Measurements from ENCODE around the gene MAN2C1. TPM values are rescaled to one million over a fixed set of nuclear protein-coding genes. Genes with fewer than 3 reads are reported as not detected.

MAN2C1 gene
- total RNA-seq, 4 donors from 2014 or later: 89.0 to 360 (median 156) TPM

DNA sequence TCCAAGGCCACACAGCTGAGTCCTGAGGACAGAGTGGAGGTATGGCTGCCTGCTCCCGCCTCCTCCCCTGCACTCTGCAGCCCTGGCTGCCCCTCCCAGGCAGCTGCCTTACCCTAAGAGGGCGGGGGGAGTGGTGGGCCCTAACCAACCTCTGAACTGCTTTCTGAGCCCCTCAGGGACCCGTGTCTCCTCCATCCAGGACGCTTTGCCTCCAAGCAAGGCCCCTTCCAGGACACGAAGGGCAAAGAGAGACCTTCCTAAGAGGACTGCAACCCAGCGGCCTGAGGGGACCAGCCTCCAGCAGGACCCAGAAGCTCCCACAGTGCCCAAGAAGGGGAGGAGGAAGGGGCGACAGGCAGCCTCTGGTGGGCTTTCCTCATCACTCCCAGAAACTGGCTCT is 14.0 kb downstream of the MAN2C1 start:
- TF ChIP-seq CTCF (IDR thresholded peaks at IDR 0.05; ENCODE audit: low read depth): no peak

- no peak for TF ChIP-seq CTCF (IDR thresholded peaks at IDR 0.05; ENCODE audit: low read depth)
Measured at GRCh38 chr15:75353604-75354003, 14.8 kb downstream of the MAN2C1 start.

DNA sequence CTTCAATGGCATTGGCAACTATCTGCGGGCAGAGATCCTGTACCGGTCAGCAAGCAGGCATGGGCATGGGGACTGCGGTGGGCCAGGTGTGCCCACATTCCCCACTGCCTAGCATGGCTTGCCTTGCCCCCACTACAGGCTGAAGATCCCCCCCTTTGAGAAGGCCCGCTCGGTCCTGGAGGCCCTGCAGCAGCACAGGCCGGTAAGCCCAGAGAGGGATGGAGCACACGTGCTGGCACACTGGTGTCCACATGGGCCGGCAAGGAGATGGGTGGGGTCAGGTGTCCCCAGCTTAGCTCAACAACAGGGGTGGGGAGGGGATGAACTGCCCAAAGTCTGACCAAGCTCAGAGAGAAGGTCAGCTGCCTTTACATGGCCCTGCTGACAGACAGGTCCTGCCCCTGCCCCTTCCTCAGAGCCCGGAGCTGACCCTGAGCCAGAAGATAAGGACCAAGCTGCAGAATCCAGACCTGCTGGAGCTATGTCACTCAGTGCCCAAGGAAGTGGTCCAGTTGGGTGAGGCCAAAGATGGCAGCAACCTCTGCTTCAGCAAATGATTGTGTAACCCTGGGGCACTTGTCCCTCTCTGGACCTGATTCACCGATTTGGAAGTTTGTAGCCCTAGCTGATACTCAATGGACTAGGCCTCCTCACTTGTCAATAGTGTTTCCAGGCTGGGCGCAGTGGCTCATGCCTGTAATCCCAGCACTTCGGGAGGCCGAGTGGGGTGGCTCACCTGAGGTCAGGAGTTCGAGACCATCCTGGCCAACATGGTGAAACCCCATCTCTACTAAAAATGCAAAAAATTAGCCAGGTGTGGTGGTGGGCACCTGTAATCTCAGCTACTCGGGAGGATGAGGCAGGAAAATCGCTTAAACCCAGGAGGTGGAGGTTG is 16.0 kb downstream of the MAN2C1 start:
- no peak for TF ChIP-seq CTCF (IDR thresholded peaks at IDR 0.05; ENCODE audit: low read depth)

DNA sequence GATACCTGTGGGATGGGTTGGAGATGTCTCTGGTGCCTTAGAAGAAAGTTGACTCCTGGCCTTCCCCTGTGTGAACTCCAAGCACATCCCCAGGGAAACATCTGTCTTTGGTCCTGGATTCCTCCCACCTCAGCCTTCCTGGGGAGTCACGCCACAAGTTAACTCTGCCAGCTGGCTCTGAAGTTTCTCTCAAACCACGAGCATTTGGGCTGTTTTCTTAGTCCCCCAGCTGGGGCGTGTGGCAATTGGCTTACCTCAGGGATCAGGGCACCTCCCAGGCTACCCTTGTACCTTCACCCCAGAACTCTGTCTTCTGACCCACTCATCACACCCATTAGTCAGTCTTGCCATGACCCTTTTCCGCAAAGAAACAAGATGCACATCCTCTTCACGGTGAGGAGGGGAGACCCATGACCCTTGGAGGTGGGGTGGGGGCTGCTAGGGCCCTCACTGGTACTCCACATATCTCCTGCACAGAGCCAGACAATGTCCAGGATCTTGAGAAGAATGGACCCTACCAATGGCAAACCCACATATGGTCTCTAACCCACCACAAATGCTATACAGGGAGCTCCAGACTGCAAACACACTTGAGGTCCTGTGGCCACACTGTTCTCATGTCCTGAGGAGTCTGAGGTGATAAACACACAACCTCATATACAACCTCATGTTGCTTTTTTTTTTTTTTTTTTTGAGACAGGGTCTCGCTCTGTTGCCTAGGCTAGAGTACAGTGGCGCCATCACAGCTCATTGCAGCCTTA is 17.6 kb downstream of the MAN2C1 start:
- TF ChIP-seq CTCF (IDR thresholded peaks at IDR 0.05; ENCODE audit: low read depth): no peak

GRCh38 chr15:75349851-75350588 is 18.4 kb downstream of the MAN2C1 start:
- no peak for TF ChIP-seq CTCF (IDR thresholded peaks at IDR 0.05; ENCODE audit: low read depth)

GRCh38 chr15:75348562-75349350 is 19.7 kb downstream of the MAN2C1 start:
- no peak for TF ChIP-seq CTCF (IDR thresholded peaks at IDR 0.05; ENCODE audit: low read depth)
